ENCODE measurements around the gene IMPDH1.

Gene IMPDH1

GRCh38 chr7:128417071-128417470 lies 7.3 kb upstream of the IMPDH1 start:
- CTCF ChIA-PET: interaction anchor here (1.1 to 42.8 kb wide), 4 partner anchors 1 to 43 kb away, joined by 3 to 963 read pairs (median 510); partner anchors contain the start of gene IMPDH1
- TF ChIP-seq CTCF (IDR thresholded peaks at IDR 0.05; ENCODE audit: control extremely low read depth, extremely low read depth, low read depth, missing control alignments): no peak
- POLR2A ChIA-PET: no interaction called here
- no peak for DNase-seq (ENCODE audit: extremely low spot score)

- TF ChIP-seq CTCF (IDR thresholded peaks at IDR 0.05; ENCODE audit: control extremely low read depth, extremely low read depth, low read depth, missing control alignments): no peak
- ChIA-PET CTCF (interaction anchor here (0.7 to 42.8 kb wide), 6 partner anchors 2 to 250 kb away, joined by 3 to 963 read pairs (median 32); partner anchors contain the start of genes HILPDA and IMPDH1), POLR2A (interaction anchor here (0.6 kb wide), 1 partner anchor 33 kb away, joined by 5 read pairs; no protein-coding TSS in a partner anchor)
- no peak for DNase-seq (ENCODE audit: extremely low spot score)
These were observed 5.5 kb upstream of the IMPDH1 start for GRCh38 chr7:128415217-128415785.

GRCh38 chr7:128410451-128410753 lies 620 bp upstream of the IMPDH1 start:
- CTCF ChIA-PET: interaction anchor here (3.0 to 42.8 kb wide), 3 partner anchors 7 to 50 kb away, joined by 12 to 963 read pairs (median 963); partner anchors contain the start of gene IMPDH1
- no peak for DNase-seq (ENCODE audit: extremely low spot score)
- POLR2A ChIA-PET: no interaction called here
- TF ChIP-seq CTCF (IDR thresholded peaks at IDR 0.05; ENCODE audit: control extremely low read depth, extremely low read depth, low read depth, missing control alignments): no peak

- POLR2A ChIA-PET: no interaction called here
- CTCF ChIA-PET: interaction anchor here (1.2 to 42.8 kb wide), 5 partner anchors 9 to 61 kb away, joined by 3 to 963 read pairs (median 18); partner anchors contain the start of gene IMPDH1
- TF ChIP-seq CTCF (IDR thresholded peaks at IDR 0.05; ENCODE audit: control extremely low read depth, extremely low read depth, low read depth, missing control alignments): no peak
- DNase-seq (ENCODE audit: extremely low spot score): no peak
These were observed 830 bp downstream of the IMPDH1 start for GRCh38 chr7:128408709-128409595.

GRCh38 chr7:128407751-128408708 lies 1.8 kb downstream of the IMPDH1 start:
- DNase-seq (ENCODE audit: extremely low spot score): no peak
- ChIA-PET CTCF (interaction anchor here (0.8 to 42.8 kb wide), 6 partner anchors 9 to 365 kb away, joined by 3 to 963 read pairs (median 10); partner anchors contain the start of gene IMPDH1), POLR2A (no interaction called here)

More at GRCh38 chr7:128407751-128408708, 1.8 kb downstream of the IMPDH1 start:
- TF ChIP-seq CTCF (IDR thresholded peaks at IDR 0.05; ENCODE audit: control extremely low read depth, extremely low read depth, low read depth, missing control alignments): no peak
